ENCODE data around the gene IPO13.
A peak's percentile ranks its signal among the peaks of the same experiment; 100 is the strongest.

IPO13 gene

DNA sequence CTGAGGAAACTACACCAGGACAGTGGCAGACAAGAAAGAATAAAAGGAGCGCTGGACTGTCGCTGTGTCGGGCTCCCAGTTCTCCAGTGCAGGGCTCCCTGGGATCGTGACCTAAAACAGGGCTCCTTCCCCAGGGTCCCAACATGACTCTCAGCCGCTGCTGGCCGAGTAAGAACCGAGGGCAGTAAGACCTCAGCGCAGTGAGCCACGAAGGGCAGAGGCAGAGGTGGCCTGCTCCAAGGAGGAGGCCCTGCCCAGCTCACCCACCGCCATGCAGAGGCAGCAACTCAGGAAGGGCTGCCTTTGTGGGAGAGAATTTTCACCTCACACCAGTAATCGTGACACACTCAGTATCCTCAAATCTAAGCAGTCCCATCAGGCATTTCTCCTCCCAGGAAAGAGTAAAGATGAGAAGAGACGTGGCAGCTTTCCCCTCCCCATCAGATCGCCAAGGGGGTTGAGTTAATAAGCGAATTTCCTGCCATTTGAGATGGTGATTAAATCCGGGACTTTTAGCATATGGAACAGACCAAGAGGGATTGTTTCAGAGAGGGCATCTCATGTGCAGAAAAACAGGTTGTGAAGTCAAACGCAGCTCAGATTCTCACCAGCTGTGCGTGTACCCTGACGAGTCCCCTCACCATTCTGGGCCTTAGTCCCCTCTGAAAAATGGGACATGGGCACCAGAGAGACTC lies 32.9 kb upstream of the IPO13 start:
- Mint-ChIP-seq H3K36me3 (ENCODE audit: low read depth) (no peaks in the 10 kb centered on the region), H3K4me1 (ENCODE audit: low read depth) (no peaks in the 10 kb centered on the region), H3K9me3 (no peaks in the 10 kb centered on the region), H3K27me3 (ENCODE audit: low read depth) (no peaks in the 10 kb centered on the region), H3K27ac (no peak overlapping the region), H3K4me3 (no peak overlapping the region)
- no peak for DNase-seq (ENCODE audit: low spot score)

DNA sequence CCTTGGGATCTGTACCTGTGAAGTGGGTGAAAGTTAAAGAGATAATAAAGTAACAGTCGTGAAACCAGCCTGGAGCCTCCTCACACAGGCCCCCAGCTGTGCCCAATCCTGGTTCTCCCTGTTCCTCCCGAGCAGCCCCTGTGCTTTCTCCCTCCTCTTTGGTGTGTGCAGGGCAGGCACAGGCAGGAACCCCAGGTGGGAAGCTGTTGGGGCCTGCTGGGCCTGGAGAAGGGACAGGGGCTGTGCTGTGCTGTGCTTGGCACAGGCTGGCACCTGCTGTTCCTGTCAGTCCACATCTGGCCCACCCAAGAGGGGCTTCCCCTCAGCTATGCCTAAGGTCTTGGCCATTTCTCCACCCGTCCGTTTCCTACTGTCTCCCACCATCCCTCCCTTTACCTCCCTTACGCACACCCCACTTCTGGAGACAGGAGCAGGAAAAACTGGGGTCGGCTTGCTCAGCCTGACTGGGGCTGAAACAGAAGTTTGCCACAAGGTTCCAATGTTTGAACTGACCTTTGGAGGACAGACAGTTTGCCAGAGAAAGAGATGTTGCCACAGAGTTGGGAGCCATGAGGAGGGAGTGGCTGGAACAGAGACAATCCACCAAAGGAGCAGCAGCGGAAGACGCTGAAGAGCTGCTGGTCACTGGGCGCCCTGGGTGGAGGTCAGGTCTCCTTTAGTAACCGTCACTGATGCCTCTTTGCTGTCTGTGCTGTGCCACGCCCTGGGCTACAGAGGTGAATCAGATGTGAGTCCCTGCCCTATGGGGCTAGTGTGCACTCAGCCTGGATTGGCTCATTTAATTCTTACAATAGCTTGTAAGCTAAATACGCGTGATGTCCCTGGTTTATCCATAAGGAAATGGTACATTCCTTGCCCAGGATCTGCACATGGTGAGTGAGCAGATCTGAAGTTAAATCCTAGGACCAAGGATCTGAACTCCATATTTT lies 31.9 kb upstream of the IPO13 start:
- Mint-ChIP-seq H3K4me3 (no peak overlapping the region), H3K27ac (no peak overlapping the region), H3K9me3 (no peaks in the 10 kb centered on the region), H3K27me3 (ENCODE audit: low read depth) (no peaks in the 10 kb centered on the region), H3K4me1 (ENCODE audit: low read depth) (peaks cover 3% of the 10 kb centered on the region), H3K36me3 (ENCODE audit: low read depth) (no peaks in the 10 kb centered on the region)
- DNase-seq (ENCODE audit: low spot score), result no peak

DNA sequence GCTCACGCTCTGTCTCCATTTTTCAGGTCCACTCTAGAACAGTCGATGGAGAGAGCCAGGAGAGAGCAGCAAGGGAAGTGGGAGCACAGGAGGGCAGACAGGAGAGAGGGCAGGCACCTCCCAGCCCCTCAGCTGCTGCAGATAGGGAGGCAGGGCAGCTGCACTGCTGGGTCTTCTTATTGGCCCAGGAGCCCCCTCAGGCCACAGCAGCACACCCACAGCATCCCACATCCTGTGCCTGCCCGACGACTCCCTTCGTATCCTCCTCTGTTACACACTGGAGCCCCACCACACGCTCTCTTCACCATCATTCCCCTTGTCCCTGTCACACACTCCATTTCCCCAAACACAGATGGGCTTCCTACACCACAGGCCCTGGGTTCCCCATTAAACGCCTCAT lies 26.8 kb upstream of the IPO13 start:
- no peak overlapping the region for H3K4me3 Mint-ChIP-seq
- H3K9me3 Mint-ChIP-seq, result no peaks in the 10 kb centered on the region
- H3K27ac Mint-ChIP-seq, result no peak overlapping the region
- no peaks in the 10 kb centered on the region for H3K36me3 Mint-ChIP-seq (ENCODE audit: low read depth)
- no peaks in the 10 kb centered on the region for H3K27me3 Mint-ChIP-seq (ENCODE audit: low read depth)
- no peak for DNase-seq (ENCODE audit: low spot score)
- H3K4me1 Mint-ChIP-seq (ENCODE audit: low read depth), result peaks cover 5% of the 10 kb centered on the region

DNA sequence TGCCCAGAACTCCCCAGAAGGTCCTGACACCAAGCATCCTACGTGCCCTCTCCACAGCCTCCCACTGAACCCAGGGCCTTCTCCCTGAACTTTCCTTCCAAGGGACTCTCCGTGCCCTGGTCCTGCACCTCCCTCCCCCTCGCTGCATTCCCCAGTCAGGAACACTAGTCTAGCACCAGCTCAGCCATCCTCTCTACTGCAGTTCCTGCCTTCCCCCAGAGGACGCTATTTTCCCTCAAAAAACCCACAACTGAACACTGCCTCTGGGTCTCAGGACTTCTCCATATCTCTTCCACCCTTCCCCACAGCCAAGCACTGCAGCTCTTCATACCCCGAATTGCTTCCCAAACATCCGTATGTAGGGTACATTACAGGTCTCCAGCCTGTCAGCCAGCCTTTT lies 25.7 kb upstream of the IPO13 start:
- H3K4me1 Mint-ChIP-seq (ENCODE audit: low read depth), result peaks cover 5% of the 10 kb centered on the region
- H3K27ac Mint-ChIP-seq, result no peak overlapping the region
- no peaks in the 10 kb centered on the region for H3K9me3 Mint-ChIP-seq
- H3K36me3 Mint-ChIP-seq (ENCODE audit: low read depth), result no peaks in the 10 kb centered on the region
- no peak overlapping the region for H3K4me3 Mint-ChIP-seq
- DNase-seq (ENCODE audit: low spot score), result no peak
- no peaks in the 10 kb centered on the region for H3K27me3 Mint-ChIP-seq (ENCODE audit: low read depth)

DNA sequence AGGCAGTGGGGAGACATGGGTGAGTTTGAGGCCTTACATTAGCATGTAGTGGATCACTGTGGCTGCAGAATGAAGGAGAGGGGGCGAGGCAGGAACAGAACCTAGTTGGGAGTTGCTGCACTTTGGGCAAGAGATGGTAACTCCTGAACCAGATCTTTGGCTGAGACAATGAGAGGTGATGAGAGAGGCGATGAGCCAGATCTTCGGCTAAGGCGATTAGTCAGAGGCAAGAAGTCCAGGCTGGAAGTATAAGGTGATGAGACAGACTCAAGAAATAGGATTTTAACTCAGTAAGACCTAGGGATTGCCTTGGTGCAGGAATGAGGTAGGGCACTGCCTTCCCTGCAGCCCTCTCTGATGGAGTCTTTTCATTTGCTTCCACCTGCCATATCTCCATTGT lies 22.2 kb upstream of the IPO13 start:
- peaks cover 2% of the 10 kb centered on the region for H3K4me1 Mint-ChIP-seq (ENCODE audit: low read depth)
- H3K27ac Mint-ChIP-seq, result no peak overlapping the region
- no peaks in the 10 kb centered on the region for H3K36me3 Mint-ChIP-seq (ENCODE audit: low read depth)
- no peak for DNase-seq (ENCODE audit: low spot score)
- H3K9me3 Mint-ChIP-seq, result no peaks in the 10 kb centered on the region
- H3K4me3 Mint-ChIP-seq, result no peak overlapping the region
- no peaks in the 10 kb centered on the region for H3K27me3 Mint-ChIP-seq (ENCODE audit: low read depth)

DNA sequence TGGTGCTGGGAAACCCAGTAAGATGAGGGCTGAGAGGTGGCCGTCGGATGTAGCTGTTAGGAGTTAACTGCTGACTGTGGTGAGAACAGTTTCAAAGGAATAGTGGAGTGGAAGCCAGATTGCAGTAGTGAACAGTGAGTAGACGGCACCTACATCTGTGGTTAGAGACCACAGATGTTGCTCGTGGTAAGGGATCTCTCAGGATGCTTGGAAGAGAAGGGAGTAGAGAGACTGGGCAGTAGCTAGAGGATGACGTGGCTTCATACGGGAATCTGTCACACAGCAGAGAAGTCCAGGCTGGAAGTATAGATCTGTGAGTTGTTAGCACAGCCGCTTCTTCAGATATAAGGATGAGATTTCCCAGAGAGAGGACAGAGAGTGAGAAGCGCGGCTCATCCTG lies 20.9 kb upstream of the IPO13 start:
- no peaks in the 10 kb centered on the region for H3K27me3 Mint-ChIP-seq (ENCODE audit: low read depth)
- H3K9me3 Mint-ChIP-seq, result no peaks in the 10 kb centered on the region
- no peak overlapping the region for H3K27ac Mint-ChIP-seq
- DNase-seq (ENCODE audit: low spot score), result no peak
- no peaks in the 10 kb centered on the region for H3K36me3 Mint-ChIP-seq (ENCODE audit: low read depth)
- H3K4me3 Mint-ChIP-seq, result no peak overlapping the region
- H3K4me1 Mint-ChIP-seq (ENCODE audit: low read depth), result no peaks in the 10 kb centered on the region

DNA sequence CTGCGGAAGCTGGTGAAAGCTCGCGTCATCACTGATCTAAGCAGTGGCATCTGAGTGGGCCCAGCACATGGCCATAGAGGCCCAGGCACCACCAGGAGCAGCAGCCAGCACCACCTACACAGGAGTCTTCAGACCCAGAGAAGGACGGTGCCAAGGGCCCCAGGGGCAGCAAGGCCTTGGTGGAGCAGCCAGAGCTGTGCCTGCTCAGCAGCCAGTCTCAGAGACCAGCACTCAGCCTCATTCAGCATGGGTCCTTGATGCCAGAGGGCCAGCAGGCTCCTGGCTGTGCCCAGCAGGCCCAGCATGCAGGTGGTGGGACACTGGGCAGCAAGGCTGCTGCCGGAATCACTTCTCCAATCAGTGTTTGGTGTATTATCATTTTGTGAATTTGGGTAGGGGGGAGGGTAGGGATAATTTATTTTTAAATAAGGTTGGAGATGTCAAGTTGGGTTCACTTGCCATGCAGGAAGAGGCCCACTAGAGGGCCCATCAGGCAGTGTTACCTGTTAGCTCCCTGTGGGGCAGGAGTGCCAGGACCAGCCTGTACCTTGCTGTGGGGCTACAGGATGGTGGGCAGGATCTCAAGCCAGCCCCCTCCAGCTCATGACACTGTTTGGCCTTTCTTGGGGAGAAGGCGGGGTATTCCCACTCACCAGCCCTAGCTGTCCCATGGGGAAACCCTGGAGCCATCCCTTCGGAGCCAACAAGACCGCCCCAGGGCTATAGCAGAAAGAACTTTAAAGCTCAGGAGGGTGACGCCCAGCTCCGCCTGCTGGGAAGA lies 16.4 kb upstream of the IPO13 start:
- DNase-seq (ENCODE audit: low spot score), result no peak
- Mint-ChIP-seq H3K36me3 (ENCODE audit: low read depth) (no peaks in the 10 kb centered on the region), H3K4me1 (ENCODE audit: low read depth) (peaks cover 6% of the 10 kb centered on the region), H3K27ac (no peak overlapping the region), H3K9me3 (no peaks in the 10 kb centered on the region), H3K27me3 (ENCODE audit: low read depth) (peaks cover 7% of the 10 kb centered on the region), H3K4me3 (no peak overlapping the region)

DNA sequence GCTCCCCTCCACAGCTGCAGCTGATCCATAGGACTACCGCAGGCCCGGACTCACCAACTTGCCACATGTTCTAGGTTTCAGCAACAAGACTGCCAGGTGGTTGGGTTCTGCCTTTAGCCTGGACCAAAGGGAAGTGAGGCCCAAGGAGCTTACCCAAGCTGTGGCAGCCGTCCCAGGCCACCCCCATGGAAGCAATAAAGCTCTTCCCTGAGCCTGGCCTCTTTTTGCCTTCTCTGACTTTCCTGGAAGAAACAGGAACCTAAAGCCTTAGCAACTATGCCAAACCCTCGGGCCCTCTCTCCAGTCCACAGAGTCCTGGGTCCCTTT lies 15.8 kb upstream of the IPO13 start:
- Mint-ChIP-seq H3K4me1 (ENCODE audit: low read depth) (peaks cover 6% of the 10 kb centered on the region), H3K4me3 (no peak overlapping the region), H3K27ac (no peak overlapping the region), H3K36me3 (ENCODE audit: low read depth) (no peaks in the 10 kb centered on the region), H3K9me3 (no peaks in the 10 kb centered on the region), H3K27me3 (ENCODE audit: low read depth) (peaks cover 10% of the 10 kb centered on the region)
- DNase-seq (ENCODE audit: low spot score), result no peak

DNA sequence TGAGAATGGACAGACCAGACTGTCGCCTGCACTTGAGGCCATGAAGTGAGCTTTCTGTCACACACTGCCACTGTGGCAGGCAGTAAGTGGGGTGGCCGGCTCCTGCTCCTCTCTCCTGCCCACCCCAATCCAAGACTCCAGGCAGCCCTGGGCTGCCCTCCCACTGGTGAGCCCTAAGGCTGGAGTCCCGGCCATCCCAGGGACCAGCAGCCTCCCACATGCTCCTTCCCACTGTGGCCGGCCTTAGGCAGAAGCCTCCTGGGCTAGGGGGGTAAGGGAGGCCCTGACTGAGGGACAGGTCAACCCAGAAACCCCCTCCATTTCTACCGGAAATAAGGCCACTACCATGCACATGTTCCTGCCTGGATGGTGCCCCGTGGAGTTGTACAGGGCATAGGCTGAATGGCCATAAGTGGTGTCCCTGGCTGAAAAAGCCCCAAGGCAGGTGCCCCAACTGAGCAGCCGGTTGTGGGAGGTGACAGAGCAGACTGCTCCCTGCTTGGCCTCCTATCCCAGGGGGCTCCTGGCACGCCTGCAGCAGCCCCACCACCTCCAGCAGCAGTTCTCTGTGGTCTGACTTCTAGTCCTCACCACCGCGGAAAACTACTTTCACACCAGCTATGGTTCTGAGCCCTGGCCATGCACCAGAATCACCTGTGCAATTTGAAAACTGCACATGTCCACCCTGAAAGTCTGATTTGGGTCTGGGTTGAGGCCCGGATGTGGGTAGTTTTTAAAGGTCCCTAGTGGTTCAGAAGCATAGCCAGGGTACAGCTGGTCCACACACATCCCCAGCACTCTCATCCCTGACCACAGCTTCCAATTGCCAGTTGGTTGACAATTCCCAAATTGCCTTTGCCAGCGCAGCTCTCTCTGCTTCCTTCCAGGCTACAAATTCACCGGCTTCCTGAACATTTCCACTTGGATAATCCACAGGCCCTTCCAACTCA lies 14.8 kb upstream of the IPO13 start:
- Mint-ChIP-seq H3K36me3 (ENCODE audit: low read depth) (no peaks in the 10 kb centered on the region), H3K9me3 (no peaks in the 10 kb centered on the region)

DNA sequence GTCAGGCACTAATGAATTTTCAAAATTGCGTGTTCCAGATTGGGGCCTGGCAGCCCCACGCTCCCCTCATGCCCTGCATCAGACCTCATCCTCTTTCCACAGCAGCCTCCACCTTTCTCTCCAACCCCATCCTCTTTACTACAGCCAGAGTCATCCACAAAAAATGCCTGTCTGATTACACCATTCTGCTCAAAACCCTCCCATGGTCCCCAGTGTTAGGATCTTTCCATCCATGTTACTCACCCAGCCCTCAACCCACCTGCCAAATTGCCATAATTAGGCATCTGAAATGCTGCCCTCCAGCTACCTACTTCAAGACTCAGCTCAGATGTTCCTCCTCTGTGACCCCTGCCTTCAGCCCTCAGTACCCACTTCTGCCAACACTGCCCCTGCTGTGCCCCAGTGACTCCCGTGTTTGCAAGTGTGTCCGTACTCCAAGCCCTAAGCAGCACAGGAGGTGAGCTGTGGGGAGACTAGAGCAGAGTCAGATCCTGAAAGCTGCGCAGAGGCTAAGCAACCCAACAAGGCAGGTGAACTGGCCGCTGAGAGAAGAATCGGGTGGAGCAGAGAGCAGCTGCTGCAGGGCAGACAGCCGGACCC lies 13.9 kb upstream of the IPO13 start:
- Mint-ChIP-seq H3K27ac (no peak overlapping the region), H3K36me3 (ENCODE audit: low read depth) (no peaks in the 10 kb centered on the region), H3K4me1 (ENCODE audit: low read depth) (peaks cover 6% of the 10 kb centered on the region), H3K4me3 (no peak overlapping the region), H3K27me3 (ENCODE audit: low read depth) (peaks cover 12% of the 10 kb centered on the region), H3K9me3 (no peaks in the 10 kb centered on the region)
- no peak for DNase-seq (ENCODE audit: low spot score)

More for the DNA sequence above, 14.8 kb upstream of the IPO13 start:
- Mint-ChIP-seq H3K27me3 (ENCODE audit: low read depth) (peaks cover 12% of the 10 kb centered on the region), H3K4me1 (ENCODE audit: low read depth) (peaks cover 6% of the 10 kb centered on the region), H3K27ac (no peak overlapping the region), H3K4me3 (no peak overlapping the region)
- no peak for DNase-seq (ENCODE audit: low spot score)

DNA sequence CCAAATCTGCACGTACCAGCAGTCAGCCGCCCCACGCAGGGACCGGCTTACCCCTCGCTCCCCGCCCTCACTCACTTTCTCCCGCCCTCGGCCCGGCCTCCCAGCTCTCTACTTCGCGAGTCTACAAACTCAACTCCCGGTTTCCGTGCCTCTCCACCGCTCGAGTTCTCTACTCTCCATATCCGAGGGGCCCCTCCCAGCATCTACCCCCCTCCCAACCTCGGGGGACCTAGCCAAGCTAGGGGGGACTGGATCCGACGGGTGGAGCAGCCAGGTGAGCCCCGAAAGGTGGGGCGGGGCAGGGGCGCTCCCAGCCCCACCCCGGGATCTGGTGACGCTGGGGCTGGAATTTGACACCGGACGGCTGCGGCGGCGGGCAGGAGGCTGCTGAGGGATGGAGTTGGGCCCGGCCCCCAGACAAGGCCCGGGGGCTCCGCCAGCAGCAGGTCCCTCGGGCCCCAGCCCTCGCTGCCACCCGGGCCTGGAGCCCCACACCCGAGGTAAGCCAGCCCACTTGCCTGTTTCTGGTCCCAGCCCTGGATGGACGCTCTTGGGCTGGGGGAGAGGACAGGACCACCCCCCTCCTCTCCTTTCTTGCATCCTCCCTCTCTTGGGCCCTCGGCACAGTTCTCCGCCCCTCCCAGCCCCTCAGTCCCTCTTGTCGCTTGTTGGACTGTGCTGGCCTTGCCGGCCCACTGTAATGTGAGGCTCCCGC lies 13.2 kb upstream of the IPO13 start, which contains the start of gene ARTN:
TSS of gene ARTN (plus strand) at position 416 of the 715 bp plus-strand sequence. CDS start 1,856 bp downstream, outside the sequence.
- Mint-ChIP-seq H3K27me3 (ENCODE audit: low read depth) (peaks cover 12% of the 10 kb centered on the region), H3K4me1 (ENCODE audit: low read depth) (peaks cover 6% of the 10 kb centered on the region), H3K27ac (peak within 1 kb of the TSS; percentile 26), H3K9me3 (no peaks in the 10 kb centered on the region), H3K4me3 (no peak within 1 kb of the TSS), H3K36me3 (ENCODE audit: low read depth) (no peaks in the 10 kb centered on the region)
- no peak for DNase-seq (ENCODE audit: low spot score)

DNA sequence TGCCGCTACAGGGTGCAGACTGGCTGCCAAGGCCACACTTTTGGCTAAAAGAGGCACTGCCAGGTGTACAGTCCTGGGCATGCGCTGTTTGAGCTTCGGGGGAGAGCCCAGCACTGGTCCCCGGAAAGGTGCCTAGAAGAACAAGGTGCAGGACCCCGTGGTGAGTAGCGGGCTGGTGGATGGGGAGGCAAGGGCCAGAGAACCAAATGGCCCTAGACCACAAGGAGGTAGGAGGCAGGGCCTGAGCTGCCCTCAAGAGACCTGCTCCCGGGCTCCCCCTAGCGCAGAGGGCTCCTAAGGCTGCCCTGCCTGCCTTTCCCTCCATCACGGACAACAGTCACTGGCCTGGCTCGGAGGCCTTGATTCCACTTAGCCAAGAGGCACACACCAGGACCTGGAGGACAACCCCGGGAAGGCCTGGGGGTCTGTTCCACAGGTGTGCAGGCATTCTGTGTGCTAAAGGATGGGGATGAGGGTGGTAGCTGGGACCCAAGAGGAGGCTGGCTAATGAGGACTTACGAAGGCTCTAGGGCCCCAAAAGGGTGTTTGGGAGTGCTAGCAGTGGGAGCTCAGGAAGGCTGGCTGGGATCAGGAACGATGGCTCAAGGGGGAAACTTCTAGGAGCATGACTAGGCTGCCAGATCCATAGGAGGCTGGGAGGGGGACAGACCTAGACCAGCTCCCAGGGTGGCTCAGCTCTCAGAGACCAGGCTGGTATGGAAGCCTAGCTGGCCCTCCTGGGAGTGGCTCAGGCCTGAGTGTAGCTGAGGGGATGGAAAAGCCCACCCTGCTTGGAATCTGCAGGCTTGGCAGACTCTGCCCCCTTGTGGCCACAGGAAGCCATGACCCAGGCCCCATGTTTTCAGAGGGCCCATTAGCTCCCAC lies 12.4 kb upstream of the IPO13 start:
- Mint-ChIP-seq H3K27me3 (ENCODE audit: low read depth) (peaks cover 12% of the 10 kb centered on the region), H3K4me1 (ENCODE audit: low read depth) (peaks cover 6% of the 10 kb centered on the region), H3K9me3 (no peaks in the 10 kb centered on the region), H3K4me3 (no peak overlapping the region), H3K27ac (peak overlapping the region; percentile 26), H3K36me3 (ENCODE audit: low read depth) (no peaks in the 10 kb centered on the region)
- DNase-seq (ENCODE audit: low spot score), result peak; percentile 41

Data from T-helper 2 cell treated with Interferon-gamma antibody and Interleukin-4, amounts not matched to agents 5 μg/mL and 100 μg/mL, for 36 hours (primary cell).